Measurements from ENCODE around the gene CMKLR1.

DNA sequence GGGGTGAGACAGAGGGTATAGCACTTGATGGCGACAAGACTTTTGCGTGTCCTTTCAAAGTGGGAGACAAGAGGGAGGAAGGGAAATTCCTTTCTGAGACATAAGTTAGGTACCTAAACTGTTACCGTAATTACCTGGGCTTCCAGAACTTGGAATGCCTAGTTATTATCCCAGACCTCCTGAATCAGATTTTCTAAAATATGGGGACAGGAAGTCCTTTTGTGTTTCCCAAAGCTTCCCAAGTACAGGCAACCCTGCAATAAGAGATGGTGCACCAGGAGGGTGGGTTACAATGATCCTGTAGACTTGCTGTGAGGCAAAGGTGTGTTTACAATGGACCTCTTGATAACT lies 83.9 kb downstream of the CMKLR1 start:
- TF ChIP-seq, protein P1, sequence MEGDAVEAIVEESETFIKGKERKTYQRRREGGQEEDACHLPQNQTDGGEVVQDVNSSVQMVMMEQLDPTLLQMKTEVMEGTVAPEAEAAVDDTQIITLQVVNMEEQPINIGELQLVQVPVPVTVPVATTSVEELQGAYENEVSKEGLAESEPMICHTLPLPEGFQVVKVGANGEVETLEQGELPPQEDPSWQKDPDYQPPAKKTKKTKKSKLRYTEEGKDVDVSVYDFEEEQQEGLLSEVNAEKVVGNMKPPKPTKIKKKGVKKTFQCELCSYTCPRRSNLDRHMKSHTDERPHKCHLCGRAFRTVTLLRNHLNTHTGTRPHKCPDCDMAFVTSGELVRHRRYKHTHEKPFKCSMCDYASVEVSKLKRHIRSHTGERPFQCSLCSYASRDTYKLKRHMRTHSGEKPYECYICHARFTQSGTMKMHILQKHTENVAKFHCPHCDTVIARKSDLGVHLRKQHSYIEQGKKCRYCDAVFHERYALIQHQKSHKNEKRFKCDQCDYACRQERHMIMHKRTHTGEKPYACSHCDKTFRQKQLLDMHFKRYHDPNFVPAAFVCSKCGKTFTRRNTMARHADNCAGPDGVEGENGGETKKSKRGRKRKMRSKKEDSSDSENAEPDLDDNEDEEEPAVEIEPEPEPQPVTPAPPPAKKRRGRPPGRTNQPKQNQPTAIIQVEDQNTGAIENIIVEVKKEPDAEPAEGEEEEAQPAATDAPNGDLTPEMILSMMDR (IDR thresholded peaks at IDR 0.05; ENCODE audit: insufficient read depth, low read length): no peak
- no peak for TF ChIP-seq POLR2AphosphoS5 (IDR thresholded peaks at IDR 0.05; ENCODE audit: low read depth)
- TF ChIP-seq GABPA (IDR thresholded peaks at IDR 0.05; ENCODE audit: low read depth): no peak
- no peak for TF ChIP-seq SPI1 (IDR thresholded peaks at IDR 0.05; ENCODE audit: borderline replicate concordance, low read depth)
- TF ChIP-seq, protein P2, sequence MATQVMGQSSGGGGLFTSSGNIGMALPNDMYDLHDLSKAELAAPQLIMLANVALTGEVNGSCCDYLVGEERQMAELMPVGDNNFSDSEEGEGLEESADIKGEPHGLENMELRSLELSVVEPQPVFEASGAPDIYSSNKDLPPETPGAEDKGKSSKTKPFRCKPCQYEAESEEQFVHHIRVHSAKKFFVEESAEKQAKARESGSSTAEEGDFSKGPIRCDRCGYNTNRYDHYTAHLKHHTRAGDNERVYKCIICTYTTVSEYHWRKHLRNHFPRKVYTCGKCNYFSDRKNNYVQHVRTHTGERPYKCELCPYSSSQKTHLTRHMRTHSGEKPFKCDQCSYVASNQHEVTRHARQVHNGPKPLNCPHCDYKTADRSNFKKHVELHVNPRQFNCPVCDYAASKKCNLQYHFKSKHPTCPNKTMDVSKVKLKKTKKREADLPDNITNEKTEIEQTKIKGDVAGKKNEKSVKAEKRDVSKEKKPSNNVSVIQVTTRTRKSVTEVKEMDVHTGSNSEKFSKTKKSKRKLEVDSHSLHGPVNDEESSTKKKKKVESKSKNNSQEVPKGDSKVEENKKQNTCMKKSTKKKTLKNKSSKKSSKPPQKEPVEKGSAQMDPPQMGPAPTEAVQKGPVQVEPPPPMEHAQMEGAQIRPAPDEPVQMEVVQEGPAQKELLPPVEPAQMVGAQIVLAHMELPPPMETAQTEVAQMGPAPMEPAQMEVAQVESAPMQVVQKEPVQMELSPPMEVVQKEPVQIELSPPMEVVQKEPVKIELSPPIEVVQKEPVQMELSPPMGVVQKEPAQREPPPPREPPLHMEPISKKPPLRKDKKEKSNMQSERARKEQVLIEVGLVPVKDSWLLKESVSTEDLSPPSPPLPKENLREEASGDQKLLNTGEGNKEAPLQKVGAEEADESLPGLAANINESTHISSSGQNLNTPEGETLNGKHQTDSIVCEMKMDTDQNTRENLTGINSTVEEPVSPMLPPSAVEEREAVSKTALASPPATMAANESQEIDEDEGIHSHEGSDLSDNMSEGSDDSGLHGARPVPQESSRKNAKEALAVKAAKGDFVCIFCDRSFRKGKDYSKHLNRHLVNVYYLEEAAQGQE (IDR thresholded peaks at IDR 0.05; ENCODE audit: insufficient replicate concordance, low read depth): no peak
